Kidney (tissue), 22 donors: ENCODE measurements around the gene ZNF138. TPM values are rescaled to one million over a fixed set of nuclear protein-coding genes. Genes with fewer than 3 reads are reported as not detected.
A peak's percentile ranks its signal among the peaks of the same experiment; 100 is the strongest.

Source experiments
- DNase-seq, 5 donors: peaks; one replicate each; pipeline ENCODE4 v3.0.0-alpha.2; 2013 to 2020
- FAIRE-seq: peaks from 2 replicates; lab custom pipeline; 2012; peaks lifted over from hg19 to GRCh38; lab: Jason Lieb, UNC
- H3K27ac ChIP-seq, 2 donors: one replicate each; pipeline ENCODE4 v1.7.0; 2013; ENCODE audit warnings: low read depth in 2 of 2, low read length in 2 of 2, inconsistent platforms in 1 of 2
- H3K27me3 ChIP-seq: one replicate; pipeline ENCODE4 v1.7.1; 2013; ENCODE audit warnings: low read length, inconsistent platforms; ENCODE audit not compliant: control insufficient read depth, insufficient read depth
- H3K36me3 ChIP-seq, 3 donors: one replicate each; pipeline versions ENCODE4 v1.7.0 to v1.7.1; 2013; ENCODE audit warnings: low read length in 3 of 3, control low read depth in 1 of 3, inconsistent platforms in 1 of 3; ENCODE audit not compliant: insufficient read depth in 3 of 3, control insufficient read depth in 2 of 3
- H3K4me1 ChIP-seq, 3 donors: one replicate each; pipeline versions ENCODE4 v1.7.0 to v1.7.1; 2013; ENCODE audit warnings: low read length in 3 of 3, inconsistent platforms in 1 of 3, low read depth in 1 of 3; ENCODE audit not compliant: control insufficient read depth in 2 of 3, insufficient read depth in 2 of 3
- H3K4me3 ChIP-seq, 3 donors: one replicate each; pipeline versions ENCODE4 v1.7.0 to v1.8.1; 2013; ENCODE audit warnings: low read length in 3 of 3, control low read depth in 1 of 3, inconsistent platforms in 1 of 3
- H3K9ac ChIP-seq, 3 donors: one replicate each; pipeline versions ENCODE4 v1.7.0 to v1.7.1; 2013; ENCODE audit warnings: low read length in 3 of 3, control low read depth in 1 of 3, inconsistent platforms in 1 of 3
- H3K9me3 ChIP-seq, 3 donors: one replicate each; pipeline versions ENCODE4 v1.7.0 to v1.7.1; 2013; ENCODE audit warnings: low read length in 3 of 3, control low read depth in 1 of 3, inconsistent platforms in 1 of 3; ENCODE audit not compliant: control insufficient read depth in 2 of 3, insufficient read depth in 1 of 3
- CTCF ChIP-seq: IDR thresholded peaks from 3 replicates; pipeline ENCODE4 v1.5.1; 2012; ENCODE audit warnings: mild to moderate bottlenecking, moderate library complexity, borderline replicate concordance; ENCODE audit not compliant: insufficient read depth; ENCODE audit errors: extremely low read depth
- intact Hi-C: fragments of 100-400 bp; cut with DNase I; formaldehyde crosslinking; loops from one replicate; pipeline ENCODE4 v1.11.1; 2022
- long read RNA-seq, 10 donors: library from polyadenylated mRNA in 1 of 10; unstranded in 1 of 10; transcript quantifications; one replicate each; pipeline ENCODE4 v2.0.0 and lab custom pipeline, GENCODE V29; 2021 to 2026
- polyA plus RNA-seq: library from polyadenylated mRNA; stranded (reverse); fragments of 350-450 nt; fragmentation: Illumina TruSeq; extraction: RNeasy Lipid Tissue Mini Kit (QIAGEN cat#74804); gene quantifications from one replicate; pipeline ENCODE4 v1.2.3, GENCODE V29; 2014; ENCODE audit warnings: low read depth, low replicate concordance; ENCODE audit not compliant: insufficient read depth
- total RNA-seq: library from RNA; stranded (reverse); fragmentation: NEBNext Ultra II Directional; extraction: Animal tissue kit (Norgen Biotek cat#: 25700); gene quantifications from one replicate; pipeline ENCODE4 v1.2.1, GENCODE V29; 2021
- donor health status: control.
- donor health status: control.
- donor health status: control.
- donor health status: control.
- donor health status: control.
- donor health status: DM: yes; HTN: yes; CAD: no.
- donor health status: Normal renal cell carcinoma (clear cell type).

The ZNF138 gene
- 9.9 TPM for total RNA-seq
- polyA plus RNA-seq = 6.3 TPM
- long read RNA-seq, donor 1, partial matches to known transcripts = 0 of 3 reads
- long read RNA-seq, donor 1, other reads (novel, unspliced or antisense) = 0 of 3 reads
- long read RNA-seq, donor 2, partial matches to known transcripts = 0 of 7 reads
- long read RNA-seq, donor 2, other reads (novel, unspliced or antisense) = 0 of 7 reads
- long read RNA-seq, donor 3, partial matches to known transcripts = 0 of 3 reads
- long read RNA-seq, donor 3, other reads (novel, unspliced or antisense) = 0 of 3 reads
- long read RNA-seq, donor 4, partial matches to known transcripts = 0 of 5 reads
- long read RNA-seq, donor 4, other reads (novel, unspliced or antisense) = 0 of 5 reads
- long read RNA-seq, donor 5 = 0 reads
- long read RNA-seq, donor 6, partial matches to known transcripts = 0 of 4 reads
- long read RNA-seq, donor 6, other reads (novel, unspliced or antisense) = 0 of 4 reads
- long read RNA-seq, donor 7, partial matches to known transcripts = 0 of 15 reads
- long read RNA-seq, donor 7, other reads (novel, unspliced or antisense) = 8 of 15 reads
- long read RNA-seq, donor 8, partial matches to known transcripts = 0 of 3 reads
- long read RNA-seq, donor 8, other reads (novel, unspliced or antisense) = 0 of 3 reads
- long read RNA-seq, donor 9, partial matches to known transcripts = 0 of 5 reads
- long read RNA-seq, donor 9, other reads (novel, unspliced or antisense) = 0 of 5 reads
- long read RNA-seq, donor 10, partial matches to known transcripts = 0 of 6 reads
- long read RNA-seq, donor 10, other reads (novel, unspliced or antisense) = 0 of 6 reads

GRCh38 chr7:64794171-64794844, at the start of gene ZNF138:
ZNF138 (plus strand) TSS chr7:64794428; CDS start chr7:64794569, 141 bp downstream.
- H3K27ac ChIP-seq = peak within 1 kb of the TSS; percentile 73 to 86
- DNase-seq (peak; percentile 98 to 99 (median 98)), FAIRE-seq (peak; percentile 76)
- no peaks in the 10 kb centered on the region for H3K27me3 ChIP-seq
- H3K36me3 ChIP-seq = no peaks in the 10 kb centered on the region
- H3K4me1 ChIP-seq = peaks cover 0 to 5% (median 0%) of the 10 kb centered on the region in 3 donors
- H3K9ac ChIP-seq = peak within 1 kb of the TSS; percentile 85 to 94 (median 91)
- no peak for TF ChIP-seq CTCF
- intact Hi-C loops = no loop called here
- H3K4me3 ChIP-seq = peak within 1 kb of the TSS; percentile 82 to 97 (median 97)
- no peaks in the 10 kb centered on the region for H3K9me3 ChIP-seq

GRCh38 chr7:64744680-64745079, 49.5 kb upstream of the ZNF138 start:
- peaks cover 0 to 2% (median 0%) of the 10 kb centered on the region in 3 donors for H3K4me1 ChIP-seq
- H3K27ac ChIP-seq = no peak overlapping the region
- FAIRE-seq (no peak), DNase-seq (no peak)
- H3K9ac ChIP-seq = no peak overlapping the region
- peaks cover 0 to 4% (median 0%) of the 10 kb centered on the region in 3 donors for H3K9me3 ChIP-seq
- TF ChIP-seq CTCF = no peak
- no peaks in the 10 kb centered on the region for H3K27me3 ChIP-seq
- H3K36me3 ChIP-seq = no peaks in the 10 kb centered on the region
- H3K4me3 ChIP-seq = no peak overlapping the region
- intact Hi-C loops = no loop called here

- Histone ChIP-seq H3K4me1 (peaks cover 0 to 2% (median 0%) of the 10 kb centered on the region in 3 donors), H3K9me3 (peaks cover 0 to 4% (median 0%) of the 10 kb centered on the region in 3 donors), H3K27me3 (no peaks in the 10 kb centered on the region), H3K36me3 (no peaks in the 10 kb centered on the region), H3K4me3 (no peak overlapping the region), H3K27ac (no peak overlapping the region), H3K9ac (no peak overlapping the region)
- DNase-seq (no peak), FAIRE-seq (no peak)
- TF ChIP-seq CTCF = no peak
- intact Hi-C loops = no loop called here
These were observed 46.4 kb upstream of the ZNF138 start for GRCh38 chr7:64747802-64748201.
